ENCODE results near the gene VN1R4. TPM values are rescaled to one million over a fixed set of nuclear protein-coding genes. Genes with fewer than 3 reads are reported as not detected.
"Not testable (repeated sequence)": the region's sequence is repeated elsewhere in the genome, so short reads cannot be mapped to it uniquely, and the experiment has no call there.

Gene VN1R4
- total RNA-seq, 2 experiments from 2014 or later = not detected

GRCh38 chr19:53257715-53258342 is 9.7 kb downstream of the VN1R4 start, which contains the start of gene VN1R2:
TSS of gene VN1R2 (plus strand) at chr19:53258292. CDS start at chr19:53258376, 84 bp downstream.
- CTCF ChIA-PET; H3K4me1 Mint-ChIP-seq (ENCODE audit: low read depth); H3K4me3 Mint-ChIP-seq; DNase-seq; H3K27ac Mint-ChIP-seq; POLR2A ChIA-PET; H3K27me3 Mint-ChIP-seq: not testable (repeated sequence)
- Mint-ChIP-seq H3K36me3 (peaks cover 18% of the 10 kb centered on the region), H3K9me3 (peaks cover 39% of the 10 kb centered on the region)
- intact Hi-C loops (cut with micrococcal nuclease) = loop anchor here (5.0 to 10.0 kb wide), 3 partner anchors 61 to 193 kb away; partner anchors contain the start of gene ZNF765

GRCh38 chr19:53254411-53255341 is 12.8 kb downstream of the VN1R4 start, which contains the start of gene ZNF677:
TSS of gene ZNF677 (minus strand) at chr19:53254873. CDS start at chr19:53251550, 3,323 bp downstream.
- intact Hi-C loops (cut with micrococcal nuclease) = loop anchor here (2.0 to 10.0 kb wide), 4 partner anchors 57 to 190 kb away; partner anchors contain the start of genes ZNF765 and ZNF845
- Mint-ChIP-seq H3K27ac (no peak within 1 kb of the TSS), H3K4me3 (peak within 1 kb of the TSS; percentile 78)

GRCh38 chr19:53246498-53246897 is 21.0 kb downstream of the VN1R4 start:
- H3K27ac Mint-ChIP-seq = no peak overlapping the region
- H3K9me3 Mint-ChIP-seq = peaks cover 80% of the 10 kb centered on the region
- CTCF ChIA-PET = no interaction called here
- POLR2A ChIA-PET = no interaction called here
- H3K27me3 Mint-ChIP-seq = no peaks in the 10 kb centered on the region
- H3K4me3 Mint-ChIP-seq = no peak overlapping the region
- peaks cover 83% of the 10 kb centered on the region for H3K36me3 Mint-ChIP-seq
- intact Hi-C loops (cut with micrococcal nuclease) = no loop called here
- DNase-seq = no peak
- no peaks in the 10 kb centered on the region for H3K4me1 Mint-ChIP-seq (ENCODE audit: low read depth)

More at GRCh38 chr19:53254411-53255341, 12.8 kb downstream of the VN1R4 start, which contains the start of gene ZNF677:
- H3K36me3 Mint-ChIP-seq = peaks cover 43% of the 10 kb centered on the region
- peaks cover 51% of the 10 kb centered on the region for H3K9me3 Mint-ChIP-seq
- H3K27me3 Mint-ChIP-seq = no peaks in the 10 kb centered on the region
- ChIA-PET CTCF (no interaction called here), POLR2A (no interaction called here)
- DNase-seq = peak; percentile 90
- H3K4me1 Mint-ChIP-seq (ENCODE audit: low read depth) = peaks cover 10% of the 10 kb centered on the region

- H3K27me3 Mint-ChIP-seq = no peaks in the 10 kb centered on the region
- H3K4me3 Mint-ChIP-seq = no peak overlapping the region
- no peaks in the 10 kb centered on the region for H3K4me1 Mint-ChIP-seq (ENCODE audit: low read depth)
- intact Hi-C loops (cut with micrococcal nuclease) = no loop called here
- H3K9me3 Mint-ChIP-seq = peaks cover 85% of the 10 kb centered on the region
- H3K36me3 Mint-ChIP-seq = peaks cover 68% of the 10 kb centered on the region
- no peak overlapping the region for H3K27ac Mint-ChIP-seq
- ChIA-PET POLR2A (no interaction called here), CTCF (no interaction called here)
- no peak for DNase-seq
These were observed 30.3 kb downstream of the VN1R4 start for GRCh38 chr19:53237114-53237777.

GRCh38 chr19:53224606-53225005 is 42.9 kb downstream of the VN1R4 start:
- H3K4me1 Mint-ChIP-seq (ENCODE audit: low read depth) = no peaks in the 10 kb centered on the region
- intact Hi-C loops (cut with micrococcal nuclease) = no loop called here
- H3K27me3 Mint-ChIP-seq = no peaks in the 10 kb centered on the region
- POLR2A ChIA-PET = no interaction called here
- peaks cover 65% of the 10 kb centered on the region for H3K9me3 Mint-ChIP-seq
- CTCF ChIA-PET = no interaction called here
- no peak overlapping the region for H3K27ac Mint-ChIP-seq
- no peak for DNase-seq
- no peak overlapping the region for H3K4me3 Mint-ChIP-seq
- peaks cover 36% of the 10 kb centered on the region for H3K36me3 Mint-ChIP-seq

- POLR2A ChIA-PET; CTCF ChIA-PET; H3K4me1 Mint-ChIP-seq (ENCODE audit: low read depth); H3K27me3 Mint-ChIP-seq; DNase-seq; H3K4me3 Mint-ChIP-seq; intact Hi-C loops (cut with micrococcal nuclease); H3K27ac Mint-ChIP-seq: not testable (repeated sequence)
- Mint-ChIP-seq H3K9me3 (peaks cover 70% of the 10 kb centered on the region), H3K36me3 (peaks cover 37% of the 10 kb centered on the region)
These were observed 44.8 kb downstream of the VN1R4 start for GRCh38 chr19:53222716-53223115.

Other genes with a start within 250 kb of the VN1R4 start
- not detected for gene ERVV-2, start 223.0 kb downstream of the VN1R4 start, total RNA-seq
- gene ZNF160, start 164.3 kb downstream of the VN1R4 start, total RNA-seq = 10 to 100 TPM; 26.3 to 28.9 TPM
- gene ZNF415, start 134.8 kb downstream of the VN1R4 start, total RNA-seq = under 1 TPM; 0.39 to 0.88 TPM
- gene ZNF347, start 108.7 kb downstream of the VN1R4 start, total RNA-seq = 1 to 10 TPM; 6.4 TPM
- gene ZNF665, start 74.4 kb downstream of the VN1R4 start, total RNA-seq = 1 to 10 TPM; 4.7 to 4.8 TPM
- 1 to 10 TPM; 4.6 to 4.9 TPM for gene ZNF677, start 12.8 kb downstream of the VN1R4 start, total RNA-seq
- gene VN1R2, start 9.4 kb downstream of the VN1R4 start, total RNA-seq = not detected
- gene ZNF845, start 66.0 kb upstream of the VN1R4 start, total RNA-seq = 1 to 10 TPM; 5.7 to 5.8 TPM
- gene ZNF525, start 98.0 kb upstream of the VN1R4 start, total RNA-seq = 10 to 100 TPM; 14.5 to 19.9 TPM
- gene ZNF765, start 127.4 kb upstream of the VN1R4 start, total RNA-seq = 1 to 10 TPM; 8.2 to 8.7 TPM
- 10 to 100 TPM; 10.6 to 11.3 TPM for gene ZNF761, start 164.3 kb upstream of the VN1R4 start, total RNA-seq
- 1 to 10 TPM; 4.6 to 5.5 TPM for gene ZNF813, start 200.0 kb upstream of the VN1R4 start, total RNA-seq